Thymus (tissue), 11 donors: Measurements from ENCODE around the gene MICU2. TPM values are rescaled to one million over a fixed set of nuclear protein-coding genes. Genes with fewer than 3 reads are reported as not detected.

ENCODE experiments used
- DNase-seq, 9 donors: peaks; one replicate each; pipeline ENCODE4 v3.0.0-alpha.2; 2013; ENCODE audit warnings: low spot score in 9 of 9, low read depth in 6 of 9, missing footprints in 1 of 9
- H3K27ac ChIP-seq, 2 donors: one replicate each; pipeline ENCODE4 v1.5.1; 2013; ENCODE audit warnings: control low read depth in 1 of 2, low read depth in 1 of 2, low read length in 1 of 2, mild to moderate bottlenecking in 1 of 2, moderate library complexity in 1 of 2
- H3K27me3 ChIP-seq, 2 donors: one replicate each; pipeline ENCODE4 v1.5.1; 2013; ENCODE audit warnings: low read length in 1 of 2; ENCODE audit not compliant: control insufficient read depth in 2 of 2, insufficient read depth in 1 of 2
- H3K36me3 ChIP-seq, 2 donors: one replicate each; pipeline ENCODE4 v1.5.1; 2013; ENCODE audit warnings: low read length in 1 of 2, mild to moderate bottlenecking in 1 of 2, moderate library complexity in 1 of 2; ENCODE audit not compliant: control insufficient read depth in 2 of 2, insufficient read depth in 2 of 2
- H3K4me1 ChIP-seq, 2 donors: one replicate each; pipeline ENCODE4 v1.5.1; 2013; ENCODE audit warnings: low read length in 2 of 2; ENCODE audit not compliant: control insufficient read depth in 2 of 2, insufficient read depth in 2 of 2
- H3K4me3 ChIP-seq, 2 donors: one replicate each; pipeline ENCODE4 v1.5.1; 2013; ENCODE audit warnings: low read length in 2 of 2, control low read depth in 1 of 2, mild to moderate bottlenecking in 1 of 2
- H3K9me3 ChIP-seq, 2 donors: one replicate each; pipeline ENCODE4 v1.5.1; 2013; ENCODE audit warnings: low read length in 1 of 2, mild to moderate bottlenecking in 1 of 2; ENCODE audit not compliant: control insufficient read depth in 2 of 2, insufficient read depth in 1 of 2
- WGBS: extraction: QIAGEN DNeasy Blood & Tissue Kit; methylation state at CpG from one replicate; pipeline ENCODE4 v1.1.7; 2013; 5-methylcytosine and 5-hydroxymethylcytosine counted together
- polyA plus RNA-seq: library from polyadenylated mRNA; stranded (reverse); fragments of 200-250 nt; gene quantifications from one replicate; pipeline ENCODE4 v1.2.3, GENCODE V29; 2013
- total RNA-seq: library from RNA; stranded (reverse); fragments of 120-200 nt; gene quantifications from one replicate; pipeline ENCODE4 v1.2.4, GENCODE V29; 2013
- donor health status: healthy.

The MICU2 gene
- total and polyA plus RNA-seq, 2 donors, result 47.5 to 80.0 TPM

- H3K4me3 ChIP-seq, result no peak overlapping the region
- no peak for DNase-seq
- H3K27ac ChIP-seq, result no peak overlapping the region
- H3K36me3 ChIP-seq, result no peaks in the 10 kb centered on the region
- no peaks in the 10 kb centered on the region for H3K27me3 ChIP-seq
- no peaks in the 10 kb centered on the region for H3K4me1 ChIP-seq
- WGBS, result 97% methylated on average over 6 of the region's 6 CpGs
- H3K9me3 ChIP-seq, result no peaks in the 10 kb centered on the region
These were observed 158.2 kb downstream of the MICU2 start for GRCh38 chr13:21445759-21446158.

GRCh38 chr13:21443171-21443570, 160.8 kb downstream of the MICU2 start:
- 94% methylated on average over 1 of the region's 1 CpG for WGBS
- peaks cover 2 to 3% of the 10 kb centered on the region in 2 donors for H3K9me3 ChIP-seq
- DNase-seq, result no peak
- H3K27me3 ChIP-seq, result no peaks in the 10 kb centered on the region
- no peak overlapping the region for H3K27ac ChIP-seq
- H3K4me1 ChIP-seq, result no peaks in the 10 kb centered on the region
- no peak overlapping the region for H3K4me3 ChIP-seq
- H3K36me3 ChIP-seq, result no peaks in the 10 kb centered on the region

Other genes with a start within 250 kb of the MICU2 start
- gene ZDHHC20, start 144.9 kb downstream of the MICU2 start, total RNA-seq, result 69.9 TPM
- gene ZDHHC20, start 144.9 kb downstream of the MICU2 start, polyA plus RNA-seq, result 39.7 TPM
- 0.28 TPM for gene FGF9, start 66.9 kb upstream of the MICU2 start, total RNA-seq
- gene FGF9, start 66.9 kb upstream of the MICU2 start, polyA plus RNA-seq, result 0.66 TPM